Activated T-cell treated with anti-CD3 and anti-CD28 coated beads, Interleukin-2, amount 50 U/mL, for 48 hours (primary cell): ENCODE data around the gene APOD.
"Not testable (repeated sequence)": the region's sequence is repeated elsewhere in the genome, so short reads cannot be mapped to it uniquely, and the experiment has no call there.

ENCODE experiments used
- DNase-seq, 2 experiments: peaks; one replicate each; pipeline ENCODE4 v3.0.0-alpha.2; 2020

The APOD gene

GRCh38 chr3:195617784-195618659, 34.3 kb upstream of the APOD start:
- peak in 1 of 2 experiments; percentile 10 for DNase-seq

DNA sequence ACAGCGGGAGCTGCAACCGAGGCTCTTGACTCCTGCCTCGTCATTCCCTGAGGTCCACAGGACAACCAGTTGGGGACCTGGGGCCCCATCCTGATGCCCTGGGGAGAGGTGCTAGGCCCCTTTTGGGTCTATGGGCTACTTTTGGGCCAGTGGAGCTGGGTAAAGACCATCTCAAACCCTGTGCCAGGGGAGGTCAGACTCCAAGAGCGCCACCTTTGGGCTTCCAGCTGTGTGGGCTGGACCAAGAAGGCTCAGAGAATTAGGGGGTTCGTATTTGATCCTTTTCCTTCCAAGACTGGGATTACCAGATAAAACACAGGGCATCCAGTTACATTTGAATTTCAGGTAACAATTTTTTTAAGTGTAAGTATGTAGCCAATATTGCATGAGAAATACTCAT, 33.4 kb upstream of the APOD start:
- DNase-seq: not testable (repeated sequence)

DNA sequence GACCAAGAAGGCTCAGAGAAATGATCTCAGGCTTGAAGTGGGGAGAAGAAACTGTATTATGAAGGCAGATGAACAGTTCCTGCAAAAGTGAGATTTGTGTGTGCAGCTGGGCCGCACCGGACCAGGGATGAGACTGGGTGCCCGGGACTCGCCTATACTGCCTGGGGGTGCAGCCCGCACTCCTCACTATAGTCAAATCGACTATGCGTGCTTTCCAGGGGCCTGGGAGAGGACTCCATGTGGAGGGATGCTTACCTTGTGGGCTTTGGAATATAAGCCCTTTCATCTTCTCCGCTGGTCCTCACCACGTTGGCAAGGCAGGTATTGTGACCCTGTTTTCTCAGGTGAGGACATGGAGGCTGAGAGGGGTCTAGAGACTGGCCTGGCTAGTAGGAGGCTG, 32.9 kb upstream of the APOD start:
- no peak for DNase-seq

- DNase-seq: peak in 1 of 2 experiments; percentile 12
These were observed 32.3 kb upstream of the APOD start for GRCh38 chr3:195615952-195616537.

GRCh38 chr3:195614672-195615504, 31.1 kb upstream of the APOD start:
- DNase-seq: peak in 1 of 2 experiments; percentile 36

DNA sequence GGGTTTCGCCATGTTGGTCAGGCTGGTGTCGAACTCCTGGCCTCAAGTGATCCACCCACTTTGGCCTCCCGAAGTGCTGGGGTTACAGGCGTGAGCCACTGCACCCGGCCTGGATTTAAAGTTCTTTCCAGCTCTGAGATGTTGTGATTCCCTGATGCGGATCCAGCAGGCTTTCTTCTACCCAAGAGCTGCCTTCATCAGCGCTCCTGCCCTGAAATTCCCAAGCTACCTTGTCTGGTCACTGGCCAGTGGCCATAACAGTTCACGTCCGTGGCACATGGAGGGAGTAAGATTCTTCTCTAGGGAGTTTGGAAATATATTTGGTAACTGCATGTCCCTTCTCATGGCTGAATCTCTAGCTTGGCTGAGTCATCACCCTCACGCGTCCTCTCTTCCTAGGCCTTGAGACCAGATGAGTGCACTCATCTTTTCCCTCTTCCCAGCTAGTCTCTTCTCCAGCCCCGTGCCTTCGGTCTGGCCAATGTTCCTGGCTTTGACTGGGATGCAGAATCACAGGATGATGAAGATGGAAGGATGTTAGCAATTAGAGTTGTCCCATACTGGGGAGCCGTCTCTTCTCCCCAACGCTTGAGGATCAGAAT, 29.8 kb upstream of the APOD start:
- DNase-seq: peak in 1 of 2 experiments; percentile 17

- peak in 1 of 2 experiments; percentile 13 for DNase-seq
These were observed 28.5 kb upstream of the APOD start for GRCh38 chr3:195612075-195612800.

GRCh38 chr3:195609229-195609628, 25.5 kb upstream of the APOD start:
- DNase-seq: peak in 1 of 2 experiments; percentile 49

GRCh38 chr3:195601785-195602184, 18.0 kb upstream of the APOD start:
- peak in 1 of 2 experiments; percentile 7 for DNase-seq

GRCh38 chr3:195601382-195601781, 17.6 kb upstream of the APOD start:
- peak in 1 of 2 experiments; percentile 1 for DNase-seq

DNA sequence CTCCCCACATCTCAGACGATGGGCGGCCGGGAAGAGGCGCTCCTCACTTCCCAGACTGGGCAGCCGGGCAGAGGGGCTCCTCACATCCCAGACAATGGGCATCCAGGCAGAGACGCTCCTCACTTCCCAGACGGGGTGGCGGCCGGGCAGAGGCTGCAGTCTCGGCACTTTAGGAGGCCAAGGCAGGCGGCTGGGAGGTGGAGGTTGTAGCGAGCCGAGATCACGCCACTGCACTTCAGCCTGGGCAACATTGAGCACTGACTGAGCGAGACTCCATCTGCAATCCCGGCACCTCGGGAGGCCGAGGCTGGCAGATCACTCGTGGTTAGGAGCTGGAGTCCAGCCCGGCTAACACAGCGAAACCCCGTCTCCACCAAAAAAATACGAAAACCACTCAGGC, 16.2 kb upstream of the APOD start:
- not testable (repeated sequence) for DNase-seq

- DNase-seq: not testable (repeated sequence)
These were observed 15.8 kb upstream of the APOD start for GRCh38 chr3:195599516-195599915.

DNA sequence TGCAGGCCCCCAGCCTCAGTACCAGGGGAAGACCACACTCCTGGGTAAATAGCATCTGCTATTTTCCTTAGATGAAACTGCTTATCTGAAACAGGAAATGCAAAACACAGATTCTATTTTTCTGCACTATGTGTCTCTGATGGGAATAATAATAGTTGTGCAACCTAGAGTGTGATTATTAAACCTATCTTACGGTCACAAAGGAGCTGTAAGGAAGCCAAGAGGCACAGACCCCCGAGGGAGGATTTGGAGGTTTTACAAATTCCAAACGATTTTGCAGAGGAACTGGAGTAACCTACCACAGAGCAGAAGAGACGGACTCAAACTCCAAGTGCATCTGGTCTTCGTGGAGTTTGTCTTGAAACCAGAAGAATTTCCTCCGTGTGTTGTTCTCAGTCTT, 14.1 kb upstream of the APOD start:
- no peak for DNase-seq

DNA sequence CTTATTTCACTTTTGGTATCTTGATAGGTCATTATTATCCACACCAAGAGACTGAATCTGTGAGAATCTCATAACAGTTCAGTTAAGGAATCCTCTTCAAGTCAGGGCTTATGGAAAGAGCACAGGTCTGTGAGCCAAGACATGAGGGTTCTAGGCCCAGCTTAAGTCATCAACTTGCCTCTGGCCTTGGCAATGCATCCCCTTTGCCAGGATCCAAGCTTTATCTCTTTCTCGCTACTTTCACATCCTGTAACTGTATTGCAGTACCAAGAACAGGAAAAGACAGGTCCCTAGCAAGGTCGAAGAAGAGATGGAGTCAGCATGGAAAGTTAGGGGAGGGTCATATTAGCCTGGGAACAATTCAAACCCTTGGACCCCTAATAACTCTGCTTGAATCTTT, 13.5 kb upstream of the APOD start:
- no peak for DNase-seq

DNA sequence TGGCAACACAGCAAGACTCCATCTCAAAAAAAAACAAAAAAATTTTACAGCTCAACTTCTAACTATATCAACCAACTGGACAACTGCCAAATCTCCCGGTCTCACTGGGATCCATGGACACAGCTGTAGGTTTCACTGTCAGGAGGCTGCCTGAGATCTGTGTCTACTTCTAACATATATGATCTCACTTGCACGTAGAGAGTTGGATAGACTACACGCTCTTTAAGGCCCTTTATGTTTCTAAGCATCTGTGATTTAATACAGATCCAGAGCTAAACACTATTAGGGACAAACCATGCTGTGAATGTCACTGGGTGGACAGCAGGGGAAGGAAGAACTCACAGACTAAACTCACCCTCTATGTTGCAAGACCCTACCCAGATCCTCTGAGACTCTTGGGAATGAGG, 13.0 kb upstream of the APOD start:
- no peak for DNase-seq

GRCh38 chr3:195595785-195596531, 12.2 kb upstream of the APOD start:
- no peak for DNase-seq

- DNase-seq: no peak
These were observed 8.1 kb upstream of the APOD start for GRCh38 chr3:195591852-195592251.

DNA sequence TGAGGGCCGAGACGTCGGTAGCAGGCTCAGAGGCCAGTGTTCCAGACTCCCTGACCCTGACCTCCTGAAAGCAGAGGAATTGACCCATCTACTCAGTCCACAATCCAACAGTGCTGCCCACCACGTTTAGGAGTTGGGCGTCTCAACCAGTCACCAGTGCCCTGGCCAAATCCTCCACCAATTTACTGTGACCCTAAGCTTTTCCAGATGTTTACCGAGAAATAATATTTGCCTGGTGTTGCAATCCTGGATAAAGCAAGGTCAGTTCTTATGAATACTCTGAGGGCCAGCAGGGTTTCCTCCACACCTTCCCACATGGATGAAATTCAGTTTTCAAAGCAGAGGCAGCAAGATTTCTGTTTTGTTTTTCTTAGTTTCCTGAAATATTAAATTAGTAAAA, 7.5 kb upstream of the APOD start:
- DNase-seq: no peak

GRCh38 chr3:195590381-195590780, 6.6 kb upstream of the APOD start:
- not testable (repeated sequence) for DNase-seq

GRCh38 chr3:195589796-195590195, 6.1 kb upstream of the APOD start:
- not testable (repeated sequence) for DNase-seq

DNA sequence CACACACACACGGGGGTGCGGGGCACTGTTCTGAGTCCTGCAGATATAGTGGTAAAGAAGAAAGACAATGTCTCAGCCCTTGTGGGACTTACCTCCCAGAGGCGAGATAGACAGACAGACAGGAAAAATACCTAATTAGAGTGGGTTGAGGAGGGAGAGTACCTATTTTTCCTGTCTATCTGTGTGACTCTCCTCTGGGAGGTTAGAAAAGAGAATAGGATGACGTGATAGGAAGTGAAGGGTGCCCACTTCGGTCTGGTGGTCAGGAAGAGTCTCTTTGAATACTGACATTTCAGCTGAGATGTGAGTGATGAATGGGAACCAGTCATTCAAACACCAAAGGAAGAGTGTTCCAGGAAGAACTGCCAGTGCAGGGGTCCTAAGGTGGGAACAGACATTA, 4.1 kb upstream of the APOD start:
- peak; percentile 30 to 47 for DNase-seq
